Activated naive CD4-positive, alpha-beta T cell treated with anti-CD3 and anti-CD28 coated beads, Interleukin-2, amount 10 ng/mL, durations not matched to agents 7 days and 5 days (primary cell): ENCODE data around the gene HCN2.
"Not testable (repeated sequence)": the region's sequence is repeated elsewhere in the genome, so short reads cannot be mapped to it uniquely, and the experiment has no call there.

Experiments used
- CTCF ChIA-PET: fragments of 350-600 bp; sonication (Branson Sonifier 250); formaldehyde crosslinking; loops from one replicate; lab custom pipeline; 2021; ENCODE audit warnings: antibody characterized with exemption; lab: Charles Lee
- DNase-seq: peaks from one replicate; pipeline ENCODE4 v3.0.0-alpha.2; 2020
- H3K27ac Mint-ChIP-seq: one replicate; pipeline ENCODE4 v1.8.0; 2021; ENCODE audit warnings: mild to moderate bottlenecking, moderate library complexity, mixed read lengths
- H3K27me3 Mint-ChIP-seq: one replicate; pipeline ENCODE4 v1.8.0; 2021; ENCODE audit warnings: mild to moderate bottlenecking, mixed read lengths
- H3K36me3 Mint-ChIP-seq: one replicate; pipeline ENCODE4 v1.8.0; 2021; ENCODE audit warnings: mixed read lengths
- H3K4me1 Mint-ChIP-seq: one replicate; pipeline ENCODE4 v1.8.0; 2021; ENCODE audit warnings: mixed read lengths
- H3K4me3 Mint-ChIP-seq: one replicate; pipeline ENCODE4 v1.8.0; 2021; ENCODE audit warnings: mild to moderate bottlenecking, moderate library complexity, mixed read lengths
- H3K9me3 Mint-ChIP-seq: one replicate; pipeline ENCODE4 v1.8.0; 2021; ENCODE audit warnings: mixed read lengths

HCN2 gene

DNA sequence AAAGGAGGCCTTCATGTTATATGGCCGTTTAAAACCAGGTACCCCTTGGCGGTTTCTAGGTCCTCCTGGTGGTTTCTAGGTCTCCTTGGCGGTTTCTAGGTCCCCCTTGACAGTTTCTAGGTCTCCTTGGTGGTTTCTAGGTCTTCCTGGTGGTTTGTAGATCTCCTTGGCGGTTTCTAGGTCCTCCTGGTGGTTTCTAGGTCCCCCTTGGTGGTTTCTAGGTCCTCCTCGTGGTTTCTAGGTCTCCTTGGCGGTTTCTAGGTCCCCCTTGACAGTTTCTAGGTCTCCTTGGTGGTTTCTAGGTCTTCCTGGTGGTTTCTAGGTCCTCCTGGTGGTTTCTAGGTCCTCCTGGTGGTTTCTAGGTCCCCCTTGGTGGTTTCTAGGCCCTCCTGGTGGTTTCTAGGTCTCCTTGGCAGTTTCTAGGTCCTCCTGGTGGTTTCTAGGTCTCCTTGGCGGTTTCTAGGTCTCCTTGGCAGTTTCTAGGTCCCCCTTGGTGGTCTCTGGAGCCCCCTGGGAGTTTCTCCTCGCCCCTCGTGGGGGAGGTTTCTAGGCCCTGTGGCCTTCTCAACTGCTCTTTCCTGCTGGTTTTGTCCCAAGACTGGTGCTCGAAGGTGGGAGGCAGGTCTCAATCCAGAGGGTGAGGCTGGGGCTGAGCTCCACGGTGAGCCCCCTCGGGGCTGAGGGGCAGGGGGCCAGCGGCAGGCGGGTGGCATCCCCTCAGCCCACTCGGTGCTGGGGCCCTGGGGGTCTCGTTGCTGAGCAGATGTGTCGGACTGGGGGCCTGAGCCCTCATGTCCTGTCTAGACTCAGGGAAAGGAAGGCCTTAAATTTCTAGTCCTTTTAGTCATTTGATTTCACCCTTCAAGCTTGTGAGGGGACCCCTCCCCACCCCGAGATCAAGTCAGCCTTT, 8.0 kb downstream of the HCN2 start:
- no peak for DNase-seq
- Mint-ChIP-seq H3K27me3 (peaks cover 24% of the 10 kb centered on the region), H3K4me1 (no peaks in the 10 kb centered on the region), H3K27ac (no peak overlapping the region), H3K36me3 (no peaks in the 10 kb centered on the region), H3K9me3 (no peaks in the 10 kb centered on the region), H3K4me3 (no peak overlapping the region)
- CTCF ChIA-PET, result no interaction called here

DNA sequence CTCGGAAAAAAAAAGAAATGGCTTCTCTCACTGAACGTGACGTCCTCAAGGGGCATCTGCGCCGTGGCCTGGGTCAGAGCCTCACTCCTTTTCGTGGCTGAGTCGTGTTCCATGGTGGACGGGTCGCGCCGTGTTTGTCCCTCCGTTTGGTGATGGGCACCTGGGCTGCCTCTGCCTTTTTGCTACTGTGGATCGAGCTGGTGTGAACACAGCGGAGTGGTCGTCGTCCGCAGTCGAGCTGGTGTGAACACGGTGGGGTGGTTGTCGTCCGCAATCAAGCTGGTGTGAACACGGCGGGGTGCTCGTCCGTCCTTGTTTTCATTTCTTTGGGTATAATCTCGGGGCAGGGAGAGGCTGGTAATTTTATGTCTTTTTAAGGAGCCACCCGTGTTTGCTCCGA, 11.6 kb downstream of the HCN2 start:
- H3K27ac Mint-ChIP-seq, result no peak overlapping the region
- DNase-seq, result no peak
- no peak overlapping the region for H3K4me3 Mint-ChIP-seq
- H3K36me3 Mint-ChIP-seq, result no peaks in the 10 kb centered on the region
- H3K9me3 Mint-ChIP-seq, result peaks cover 2% of the 10 kb centered on the region
- no peaks in the 10 kb centered on the region for H3K4me1 Mint-ChIP-seq
- H3K27me3 Mint-ChIP-seq, result no peaks in the 10 kb centered on the region
- CTCF ChIA-PET, result no interaction called here

DNA sequence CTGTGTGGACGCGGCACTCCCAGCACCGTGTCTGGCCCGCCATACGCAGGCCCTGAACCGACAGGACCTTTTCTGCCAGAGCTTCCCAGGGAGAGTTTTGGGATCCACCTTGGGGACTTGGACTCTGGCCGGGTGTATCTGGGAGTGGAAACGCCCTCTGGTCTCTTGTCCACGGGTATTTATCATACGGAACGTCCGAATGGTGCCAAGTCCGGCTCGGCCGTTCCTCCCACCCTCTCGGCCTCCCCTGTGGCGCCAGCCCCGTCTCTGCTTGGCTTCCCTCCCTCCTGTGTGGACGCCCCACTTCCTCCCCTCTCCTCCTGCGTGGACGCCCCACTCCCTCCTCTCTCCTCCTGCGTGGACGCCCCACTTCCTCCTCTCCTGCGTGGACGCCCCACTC, 12.1 kb downstream of the HCN2 start:
- no peak overlapping the region for H3K4me3 Mint-ChIP-seq
- CTCF ChIA-PET, result no interaction called here
- no peaks in the 10 kb centered on the region for H3K36me3 Mint-ChIP-seq
- peaks cover 2% of the 10 kb centered on the region for H3K9me3 Mint-ChIP-seq
- H3K27me3 Mint-ChIP-seq, result no peaks in the 10 kb centered on the region
- no peaks in the 10 kb centered on the region for H3K4me1 Mint-ChIP-seq
- H3K27ac Mint-ChIP-seq, result no peak overlapping the region
- DNase-seq, result no peak

DNA sequence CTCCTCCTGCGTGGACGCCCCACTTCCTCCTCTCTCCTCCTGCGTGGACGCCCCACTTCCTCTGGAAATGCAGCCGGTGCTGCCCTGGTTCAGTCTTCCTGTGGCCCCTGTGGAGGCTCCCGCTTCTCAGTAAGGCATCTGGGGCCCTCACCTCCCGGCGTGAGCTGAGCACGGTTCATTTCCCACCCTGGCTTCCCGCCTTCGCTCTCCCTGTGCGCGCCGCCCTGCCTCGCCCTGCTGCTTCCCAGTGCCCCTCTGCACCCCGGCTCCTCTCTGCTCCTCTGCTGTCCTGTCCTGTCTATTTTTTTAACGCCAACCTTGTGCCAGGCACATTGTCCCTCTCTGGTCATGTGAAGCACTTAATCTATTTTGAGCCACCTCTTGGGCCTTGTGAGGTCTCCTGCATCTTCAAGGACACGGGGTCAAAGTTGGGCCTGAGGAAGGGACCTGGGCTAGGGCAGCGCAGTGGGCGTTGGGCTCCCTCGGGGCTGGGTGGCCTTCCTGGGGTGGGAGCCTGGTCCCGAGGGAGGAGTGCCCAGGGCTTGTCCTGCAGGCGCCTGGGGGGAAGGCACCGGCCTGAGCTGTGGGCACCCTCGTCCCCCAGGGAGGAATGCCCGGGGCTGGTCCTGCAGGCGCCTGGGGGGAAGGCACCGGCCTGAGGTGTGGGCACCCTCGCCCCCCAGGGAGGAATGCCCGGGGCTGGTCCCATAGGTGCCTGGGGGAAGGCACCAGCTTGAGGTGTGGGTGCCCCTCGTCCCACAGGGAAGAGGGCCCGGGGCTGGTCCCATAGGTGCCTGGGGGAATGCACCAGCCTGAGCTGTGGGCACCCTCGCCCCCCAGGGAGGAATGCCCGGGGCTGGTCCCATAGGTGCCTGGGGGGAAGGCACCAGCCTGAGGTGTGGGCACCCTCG, 13.0 kb downstream of the HCN2 start:
- CTCF ChIA-PET, result interaction anchor here (0.7 kb wide), 1 partner anchor 28 kb away, joined by 3 read pairs; no protein-coding TSS in a partner anchor
- H3K4me3 Mint-ChIP-seq, result no peak overlapping the region
- H3K27me3 Mint-ChIP-seq, result no peaks in the 10 kb centered on the region
- H3K27ac Mint-ChIP-seq, result no peak overlapping the region
- no peaks in the 10 kb centered on the region for H3K4me1 Mint-ChIP-seq
- H3K36me3 Mint-ChIP-seq, result no peaks in the 10 kb centered on the region
- DNase-seq, result no peak
- H3K9me3 Mint-ChIP-seq, result peaks cover 2% of the 10 kb centered on the region

DNA sequence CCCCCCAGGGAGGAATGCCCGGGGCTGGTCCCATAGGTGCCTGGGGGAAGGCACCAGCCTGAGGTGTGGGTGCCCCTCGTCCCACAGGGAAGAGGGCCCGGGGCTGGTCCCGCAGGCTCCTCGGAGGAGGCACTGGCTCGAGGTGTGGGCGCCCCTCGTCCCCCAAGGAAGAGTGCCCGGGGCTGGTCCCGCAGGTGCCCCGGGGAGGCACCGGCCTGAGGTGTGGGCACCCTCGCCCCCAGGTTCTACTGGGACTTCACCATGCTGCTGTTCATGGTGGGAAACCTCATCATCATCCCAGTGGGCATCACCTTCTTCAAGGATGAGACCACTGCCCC, 13.6 kb downstream of the HCN2 start:
- H3K9me3 Mint-ChIP-seq, H3K4me3 Mint-ChIP-seq, H3K4me1 Mint-ChIP-seq, H3K27ac Mint-ChIP-seq, DNase-seq, CTCF ChIA-PET, H3K36me3 Mint-ChIP-seq, H3K27me3 Mint-ChIP-seq: not testable (repeated sequence)

DNA sequence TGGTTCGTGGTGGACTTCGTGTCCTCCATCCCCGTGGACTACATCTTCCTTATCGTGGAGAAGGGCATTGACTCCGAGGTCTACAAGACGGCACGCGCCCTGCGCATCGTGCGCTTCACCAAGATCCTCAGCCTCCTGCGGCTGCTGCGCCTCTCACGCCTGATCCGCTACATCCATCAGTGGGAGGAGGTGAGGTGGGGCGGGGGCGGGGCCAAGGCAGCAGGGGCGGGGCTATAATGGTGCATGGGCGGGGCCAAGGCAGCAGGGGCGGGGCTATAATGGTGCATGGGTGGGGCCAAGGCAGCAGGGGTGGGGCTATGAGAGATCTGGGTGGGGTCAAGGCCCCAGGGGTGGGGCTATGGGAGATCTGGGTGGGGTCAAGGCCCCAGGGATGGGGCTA, 14.1 kb downstream of the HCN2 start:
- H3K4me1 Mint-ChIP-seq, H3K36me3 Mint-ChIP-seq, H3K27ac Mint-ChIP-seq, H3K9me3 Mint-ChIP-seq, H3K27me3 Mint-ChIP-seq, H3K4me3 Mint-ChIP-seq, CTCF ChIA-PET: not testable (repeated sequence)
- peak; percentile 36 for DNase-seq

DNA sequence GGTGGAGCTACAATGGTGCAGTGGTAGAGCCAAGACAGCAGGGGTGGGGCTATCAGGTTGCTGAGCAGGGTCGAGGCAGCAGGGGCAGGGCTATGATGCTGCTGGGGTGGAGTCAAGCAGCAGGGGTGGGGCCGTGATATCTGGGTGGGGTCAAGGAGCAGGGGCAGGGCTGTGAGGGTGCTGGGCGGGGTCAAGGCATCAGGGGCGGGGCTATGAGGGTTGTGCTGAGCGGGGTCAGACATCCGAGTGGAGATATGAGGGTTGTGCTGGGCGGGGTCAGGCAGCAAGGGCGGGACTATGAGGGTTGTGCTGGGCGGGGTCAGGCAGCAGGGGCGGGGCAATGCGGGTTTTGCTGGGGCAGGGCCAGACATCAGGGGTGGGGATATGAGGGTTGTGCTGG, 14.7 kb downstream of the HCN2 start:
- Mint-ChIP-seq H3K4me3 (no peak overlapping the region), H3K36me3 (no peaks in the 10 kb centered on the region), H3K4me1 (peaks cover 3% of the 10 kb centered on the region), H3K27ac (no peak overlapping the region), H3K27me3 (no peaks in the 10 kb centered on the region), H3K9me3 (peaks cover 2% of the 10 kb centered on the region)
- CTCF ChIA-PET, result no interaction called here
- DNase-seq, result peak; percentile 59

DNA sequence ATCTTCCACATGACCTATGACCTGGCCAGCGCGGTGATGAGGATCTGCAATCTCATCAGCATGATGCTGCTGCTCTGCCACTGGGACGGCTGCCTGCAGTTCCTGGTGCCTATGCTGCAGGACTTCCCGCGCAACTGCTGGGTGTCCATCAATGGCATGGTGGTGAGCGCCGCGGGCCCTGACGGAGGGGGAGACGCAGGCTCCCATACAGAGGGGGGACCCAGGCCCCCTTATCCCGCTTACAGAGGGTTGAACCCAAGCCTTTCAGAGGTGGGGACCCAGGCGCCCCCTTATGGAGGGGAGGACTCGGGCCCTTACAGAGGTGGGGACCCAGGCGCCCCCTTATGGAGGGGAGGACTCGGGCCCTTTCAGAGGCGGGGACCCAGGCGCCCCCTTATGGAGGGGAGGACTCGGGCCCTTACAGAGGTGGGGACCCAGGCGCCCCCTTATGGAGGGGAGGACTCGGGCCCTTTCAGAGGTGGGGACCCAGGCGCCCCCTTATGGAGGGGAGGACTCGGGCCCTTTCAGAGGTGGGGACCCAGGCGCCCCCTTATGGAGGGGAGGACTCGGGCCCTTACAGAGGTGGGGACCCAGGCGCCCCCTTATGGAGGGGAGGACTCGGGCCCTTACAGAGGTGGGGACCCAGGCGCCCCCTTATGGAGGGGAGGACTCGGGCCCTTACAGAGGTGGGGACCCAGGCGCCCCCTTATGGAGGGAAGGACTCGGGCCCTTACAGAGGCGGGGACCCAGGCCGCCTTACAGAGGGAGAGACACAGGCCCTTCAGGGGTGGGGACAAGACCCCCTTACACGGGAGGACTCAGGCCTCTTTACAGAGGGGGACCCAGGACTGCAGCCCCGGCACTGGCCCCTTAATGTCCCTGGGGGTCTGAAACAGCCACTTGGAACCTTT, 15.6 kb downstream of the HCN2 start:
- CTCF ChIA-PET, H3K36me3 Mint-ChIP-seq, H3K9me3 Mint-ChIP-seq, H3K4me3 Mint-ChIP-seq, H3K27ac Mint-ChIP-seq, H3K27me3 Mint-ChIP-seq: not testable (repeated sequence)
- peak; percentile 46 for DNase-seq
- H3K4me1 Mint-ChIP-seq, result peaks cover 11% of the 10 kb centered on the region

DNA sequence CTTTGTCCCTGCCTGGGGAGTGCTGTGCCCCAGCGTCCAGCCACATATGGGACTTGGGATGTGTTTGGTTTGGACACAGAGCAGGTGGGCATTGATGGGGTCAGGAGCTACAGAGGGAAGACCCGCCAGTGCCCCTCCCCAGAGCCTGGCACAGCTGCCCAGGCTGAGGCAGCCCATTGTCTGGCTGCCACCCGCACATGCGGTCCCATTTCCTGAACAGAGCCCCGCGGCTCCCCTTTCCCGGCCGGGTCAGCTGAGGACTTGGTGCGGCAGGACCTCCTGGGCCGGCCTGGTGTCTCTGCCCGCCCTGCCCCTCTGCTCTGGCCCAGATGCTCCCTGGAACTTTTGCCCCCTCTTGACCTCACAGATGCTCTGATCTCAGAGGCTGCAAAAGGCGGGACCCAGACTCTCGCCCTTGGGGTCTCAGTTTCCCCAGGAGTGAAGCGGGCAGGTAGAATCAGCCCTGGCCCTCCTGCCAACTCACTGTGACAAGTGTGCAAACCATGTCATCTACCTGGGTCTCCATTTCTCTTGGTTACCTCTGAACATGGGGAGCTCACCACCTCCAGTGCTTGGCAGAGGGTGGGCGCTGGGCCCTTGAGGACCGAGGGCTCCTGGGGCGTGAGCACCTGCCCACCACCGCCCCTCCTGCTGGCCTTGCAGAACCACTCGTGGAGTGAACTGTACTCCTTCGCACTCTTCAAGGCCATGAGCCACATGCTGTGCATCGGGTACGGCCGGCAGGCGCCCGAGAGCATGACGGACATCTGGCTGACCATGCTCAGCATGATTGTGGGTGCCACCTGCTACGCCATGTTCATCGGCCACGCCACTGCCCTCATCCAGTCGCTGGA, 17.8 kb downstream of the HCN2 start:
- no peaks in the 10 kb centered on the region for H3K27me3 Mint-ChIP-seq
- peaks cover 2% of the 10 kb centered on the region for H3K9me3 Mint-ChIP-seq
- H3K4me1 Mint-ChIP-seq, result peaks cover 24% of the 10 kb centered on the region
- H3K27ac Mint-ChIP-seq, result peak overlapping the region; percentile 55
- H3K36me3 Mint-ChIP-seq, result no peaks in the 10 kb centered on the region
- H3K4me3 Mint-ChIP-seq, result no peak overlapping the region
- CTCF ChIA-PET, result interaction anchor here (1.2 kb wide), 1 partner anchor 24 kb away, joined by 3 read pairs; no protein-coding TSS in a partner anchor
- DNase-seq, result no peak

DNA sequence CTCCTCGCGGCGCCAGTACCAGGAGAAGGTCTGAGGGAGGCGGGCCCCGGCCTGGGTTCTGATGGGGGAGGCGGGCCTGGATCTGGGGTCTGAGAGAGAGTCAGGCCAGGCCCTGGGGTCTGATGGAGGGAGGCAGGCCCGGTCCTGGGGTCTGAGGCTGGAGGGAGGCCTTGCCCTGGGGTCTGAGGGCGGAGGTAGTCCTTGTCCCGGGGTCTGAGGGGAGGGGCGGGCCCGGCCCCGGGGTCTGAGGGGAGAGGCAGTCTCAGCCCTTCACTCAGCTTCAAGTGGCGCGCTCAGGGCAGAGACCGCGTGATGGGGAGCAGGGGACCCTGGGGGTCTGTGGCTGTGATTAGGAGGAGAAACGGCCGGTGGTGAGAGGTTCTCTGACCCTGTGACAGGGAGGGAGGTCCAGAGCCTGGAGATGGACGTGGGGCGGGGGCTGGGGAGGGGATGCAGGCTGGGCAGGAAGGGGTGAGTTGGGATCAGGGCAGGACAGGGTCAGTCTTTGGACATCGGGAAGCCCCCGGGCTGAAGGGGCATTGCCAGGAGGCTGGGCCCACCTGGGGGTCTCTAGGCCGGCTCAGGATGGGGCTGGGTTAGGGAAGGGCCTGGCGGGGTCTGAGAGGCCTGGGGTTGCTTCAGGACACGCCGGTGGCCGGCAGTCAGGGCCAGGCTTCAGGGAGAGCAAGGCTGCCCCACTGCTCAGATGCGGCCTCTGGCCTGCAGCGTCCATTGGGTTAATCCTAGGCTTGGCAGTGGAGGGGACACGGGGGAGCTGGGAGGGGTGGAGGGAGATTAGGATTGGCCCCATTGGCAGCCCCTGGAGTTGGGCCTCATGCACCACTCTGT, 18.7 kb downstream of the HCN2 start:
- DNase-seq, result no peak
- Mint-ChIP-seq H3K4me3 (no peak overlapping the region), H3K27ac (no peak overlapping the region), H3K4me1 (peaks cover 30% of the 10 kb centered on the region), H3K9me3 (peaks cover 2% of the 10 kb centered on the region), H3K27me3 (no peaks in the 10 kb centered on the region), H3K36me3 (peaks cover 5% of the 10 kb centered on the region)
- CTCF ChIA-PET, result no interaction called here

DNA sequence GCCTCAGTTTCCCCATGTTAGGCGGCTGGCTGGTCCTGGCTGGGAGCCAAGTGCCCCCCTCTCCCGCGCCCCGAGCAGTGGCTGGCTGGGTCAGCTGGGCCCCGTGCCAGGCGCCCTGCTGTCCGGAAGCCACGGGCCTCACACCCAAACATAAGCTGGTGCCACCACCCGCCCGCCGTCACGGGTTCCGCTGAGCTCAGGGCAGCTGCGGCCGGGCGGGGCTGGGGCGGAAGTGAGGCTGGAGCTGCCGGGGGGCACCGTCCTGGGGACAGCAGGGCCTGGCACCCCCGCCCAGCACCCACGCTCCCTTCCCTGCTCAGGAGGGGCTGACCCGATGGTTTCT, 19.3 kb downstream of the HCN2 start:
- peaks cover 6% of the 10 kb centered on the region for H3K36me3 Mint-ChIP-seq
- DNase-seq, result no peak
- H3K4me1 Mint-ChIP-seq, result peaks cover 30% of the 10 kb centered on the region
- H3K27me3 Mint-ChIP-seq, result no peaks in the 10 kb centered on the region
- H3K4me3 Mint-ChIP-seq, result no peak overlapping the region
- H3K9me3 Mint-ChIP-seq, result no peaks in the 10 kb centered on the region
- no peak overlapping the region for H3K27ac Mint-ChIP-seq
- CTCF ChIA-PET, result interaction anchor here (1.0 kb wide), 1 partner anchor 20 kb away, joined by 3 read pairs; no protein-coding TSS in a partner anchor

DNA sequence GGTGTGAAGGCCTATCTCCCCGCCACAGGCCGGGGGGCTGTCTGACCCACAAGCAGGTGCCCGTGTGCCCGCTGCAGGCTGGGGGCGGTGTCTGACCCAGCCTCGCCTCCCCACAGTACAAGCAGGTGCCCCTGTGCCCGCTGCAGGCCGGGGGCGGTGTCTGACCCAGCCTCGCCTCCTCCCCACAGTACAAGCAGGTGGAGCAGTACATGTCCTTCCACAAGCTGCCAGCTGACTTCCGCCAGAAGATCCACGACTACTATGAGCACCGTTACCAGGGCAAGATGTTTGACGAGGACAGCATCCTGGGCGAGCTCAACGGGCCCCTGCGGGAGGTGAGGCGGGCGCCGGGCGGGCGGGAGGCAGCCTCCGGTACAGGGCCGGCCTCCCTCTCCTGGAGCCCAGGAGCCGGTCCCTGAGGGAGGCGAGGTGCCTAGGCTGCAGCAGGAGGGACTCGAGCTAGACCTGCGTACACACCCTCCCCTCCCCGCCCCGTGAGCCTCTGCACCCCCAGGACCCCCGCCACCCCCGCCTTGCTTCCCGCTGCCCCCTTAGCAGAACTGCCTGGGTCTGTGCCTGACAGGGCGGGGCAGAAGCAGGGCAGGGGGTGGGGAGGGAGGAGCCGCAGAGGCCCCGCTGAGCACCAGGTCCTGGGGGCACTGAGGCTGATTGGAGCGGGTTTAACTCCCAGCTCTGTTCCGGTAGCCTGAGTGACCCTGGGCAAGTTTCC, 20.6 kb downstream of the HCN2 start:
- H3K27ac Mint-ChIP-seq, result peak overlapping the region; percentile 97
- no peaks in the 10 kb centered on the region for H3K27me3 Mint-ChIP-seq
- H3K36me3 Mint-ChIP-seq, result peaks cover 15% of the 10 kb centered on the region
- H3K4me3 Mint-ChIP-seq, result peak overlapping the region; percentile 93
- H3K4me1 Mint-ChIP-seq, result peaks cover 32% of the 10 kb centered on the region
- peak; percentile 78 for DNase-seq
- no peaks in the 10 kb centered on the region for H3K9me3 Mint-ChIP-seq
- CTCF ChIA-PET, result interaction anchor here (1.0 to 1.4 kb wide), 3 partner anchors 18 to 100 kb away, joined by 3 to 4 read pairs (median 3); no protein-coding TSS in a partner anchor
